GM13976 (cell line): ENCODE data around the gene DIP2A.

Source experiments
- DNase-seq: peaks from one replicate; pipeline ENCODE4 v3.0.0; 2012; ENCODE audit warnings: low spot score
- CTCF ChIP-seq: IDR thresholded peaks from 2 replicates; pipeline ENCODE4 v1.5.1; 2012; ENCODE audit warnings: borderline replicate concordance, mild to moderate bottlenecking; ENCODE audit not compliant: insufficient read depth; ENCODE audit errors: extremely low read depth, missing control alignments, control extremely low read depth
- in situ Hi-C: fragments of 300-500 bp; cut with MboI; formaldehyde crosslinking; loops from one replicate; pipeline ENCODE4 v1.12.0; 2022; ENCODE audit warnings: low sequenced_read_pairs, mixed read lengths, inconsistent platforms; ENCODE audit not compliant: unreplicated experiment

The DIP2A gene

GRCh38 chr21:46465651-46466050 lies 7.0 kb downstream of the DIP2A start:
- no peak for TF ChIP-seq CTCF
- no peak for DNase-seq
- in situ Hi-C loops = no loop called here

GRCh38 chr21:46468108-46468774 lies 9.6 kb downstream of the DIP2A start:
- in situ Hi-C loops = no loop called here
- TF ChIP-seq CTCF = no peak
- no peak for DNase-seq

- TF ChIP-seq CTCF = no peak
- in situ Hi-C loops = no loop called here
- no peak for DNase-seq
These were observed 10.6 kb downstream of the DIP2A start for GRCh38 chr21:46469275-46469674.

- no peak for TF ChIP-seq CTCF
- DNase-seq = no peak
- in situ Hi-C loops = no loop called here
These were observed 12.8 kb downstream of the DIP2A start for GRCh38 chr21:46471514-46471913.

GRCh38 chr21:46472246-46472645 lies 13.6 kb downstream of the DIP2A start:
- in situ Hi-C loops = no loop called here
- DNase-seq = no peak

GRCh38 chr21:46474382-46474781 lies 15.7 kb downstream of the DIP2A start:
- DNase-seq = no peak
- TF ChIP-seq CTCF = no peak
- in situ Hi-C loops = no loop called here

More at GRCh38 chr21:46472246-46472645, 13.6 kb downstream of the DIP2A start:
- no peak for TF ChIP-seq CTCF
